Upper lobe of left lung (tissue), 6 donors: ENCODE data around the gene BMX. TPM values are rescaled to one million over a fixed set of nuclear protein-coding genes. Genes with fewer than 3 reads are reported as not detected.

ENCODE experiments used
- ATAC-seq, 2 donors: fragments of 200-7000 bp; cut with Tn5 transposase; one replicate each; pipeline ENCODE4 v1.9.1; 2022; ENCODE audit warnings: mild to moderate bottlenecking in 2 of 2, moderate library complexity in 2 of 2; ENCODE audit not compliant: low FRiP score in 2 of 2
- DNase-seq, 2 donors: peaks; one replicate each; pipeline ENCODE4 v3.0.0-alpha.2; 2019 to 2020
- H3K27ac ChIP-seq, 4 donors: fragments of 200-600 bp; sonication (generic); one replicate each; pipeline ENCODE4 v1.5.1; 2016 to 2019
- H3K27me3 ChIP-seq, 4 donors: fragments of 200-600 bp; sonication (generic); one replicate each; pipeline ENCODE4 v1.5.1; 2017 to 2019
- H3K36me3 ChIP-seq, 4 donors: fragments of 200-600 bp; sonication (generic); one replicate each; pipeline ENCODE4 v1.5.1; 2016 to 2019
- H3K4me1 ChIP-seq, 4 donors: fragments of 200-600 bp; sonication (generic); one replicate each; pipeline ENCODE4 v1.5.1; 2018 to 2019
- H3K4me3 ChIP-seq, 4 donors: fragments of 200-600 bp; sonication (generic); one replicate each; pipeline ENCODE4 v1.5.1; 2017 to 2019; ENCODE audit warnings: mild to moderate bottlenecking in 2 of 4, moderate library complexity in 1 of 4
- H3K9me3 ChIP-seq, 4 donors: fragments of 200-600 bp; sonication (generic); one replicate each; pipeline ENCODE4 v1.5.1; 2018 to 2019
- CTCF ChIP-seq, 6 experiments: fragments of 450-650 bp in 4 of 6; fragments of 200-600 bp in 2 of 6; sonication (generic) in 2 of 6; IDR thresholded peaks; one replicate each; pipeline ENCODE4 v1.5.1; 2016 to 2019; ENCODE audit warnings: antibody characterized with exemption in 6 of 6
- EP300 ChIP-seq, 4 donors: sonication (generic); formaldehyde crosslinking; IDR thresholded peaks; one replicate each; pipeline ENCODE4 v1.5.1; 2017; ENCODE audit warnings: antibody characterized with exemption in 4 of 4, control low read depth in 2 of 4
- POLR2A ChIP-seq, 4 donors: fragments of 450-650 bp; IDR thresholded peaks; one replicate each; pipeline ENCODE4 v1.5.1; 2016 to 2017; ENCODE audit warnings: antibody characterized with exemption in 4 of 4, mild to moderate bottlenecking in 2 of 4
- POLR2AphosphoS5 ChIP-seq, 2 donors: sonication (generic); formaldehyde crosslinking; IDR thresholded peaks; one replicate each; pipeline ENCODE4 v1.5.1; 2017; ENCODE audit warnings: antibody characterized with exemption in 2 of 2
- WGBS, 2 donors: methylation state at CpG; one replicate each; pipeline ENCODE4 v1.1.5; 2017 to 2018; 5-methylcytosine and 5-hydroxymethylcytosine counted together
- total RNA-seq, 6 donors: library from RNA; depleted of rRNA in 4 of 6; stranded (reverse); fragments of >200 nt in 4 of 6; gene quantifications; one replicate each; pipeline versions ENCODE4 v1.1.0 to v1.2.1, GENCODE V29; 2016 to 2021
- donor health status: DM: no; HTN: no; CAD: no; lungs with moderate emphysema.
- donor health status: DM: no; HTN: yes; CAD: no; lungs with severe emphysema.

The BMX gene
- total RNA-seq, 6 donors from 2014 or later = 1.3 to 4.2 (median 3.6) TPM; not detected in 2

- H3K27me3 ChIP-seq = no peaks in the 10 kb centered on the region
- H3K27ac ChIP-seq = no peak overlapping the region
- DNase-seq (no peak), ATAC-seq (no peak)
- 87 to 97% methylated on average over 5 of the region's 5 CpGs for WGBS, 2 donors
- H3K36me3 ChIP-seq = no peaks in the 10 kb centered on the region
- H3K9me3 ChIP-seq = no peaks in the 10 kb centered on the region
- no peak for TF ChIP-seq CTCF (IDR thresholded peaks at IDR 0.05)
- no peak for TF ChIP-seq POLR2AphosphoS5 (IDR thresholded peaks at IDR 0.05)
- TF ChIP-seq POLR2A (IDR thresholded peaks at IDR 0.05) = no peak
- TF ChIP-seq EP300 (IDR thresholded peaks at IDR 0.05) = no peak
- no peaks in the 10 kb centered on the region for H3K4me1 ChIP-seq
- no peak overlapping the region for H3K4me3 ChIP-seq
Measured at GRCh38 chrX:15507005-15507404, 6.4 kb downstream of the BMX start.

- Histone ChIP-seq H3K9me3 (no peaks in the 10 kb centered on the region), H3K36me3 (no peaks in the 10 kb centered on the region), H3K27me3 (no peaks in the 10 kb centered on the region), H3K4me1 (no peaks in the 10 kb centered on the region), H3K27ac (no peak overlapping the region), H3K4me3 (no peak overlapping the region)
- no peak for TF ChIP-seq EP300 (IDR thresholded peaks at IDR 0.05)
- TF ChIP-seq CTCF (IDR thresholded peaks at IDR 0.05) = no peak
- TF ChIP-seq POLR2A (IDR thresholded peaks at IDR 0.05) = no peak
- no peak for TF ChIP-seq POLR2AphosphoS5 (IDR thresholded peaks at IDR 0.05)
- DNase-seq (no peak), ATAC-seq (no peak)
Measured at GRCh38 chrX:15509845-15510244, 9.2 kb downstream of the BMX start.

GRCh38 chrX:15511563-15511962 lies 11.0 kb downstream of the BMX start:
- H3K36me3 ChIP-seq = no peaks in the 10 kb centered on the region
- TF ChIP-seq EP300 (IDR thresholded peaks at IDR 0.05) = no peak
- TF ChIP-seq POLR2A (IDR thresholded peaks at IDR 0.05) = no peak
- no peak for TF ChIP-seq CTCF (IDR thresholded peaks at IDR 0.05)
- no peak for TF ChIP-seq POLR2AphosphoS5 (IDR thresholded peaks at IDR 0.05)
- no peak overlapping the region for H3K4me3 ChIP-seq
- H3K4me1 ChIP-seq = no peaks in the 10 kb centered on the region
- H3K27ac ChIP-seq = no peak overlapping the region
- H3K27me3 ChIP-seq = no peaks in the 10 kb centered on the region
- no peaks in the 10 kb centered on the region for H3K9me3 ChIP-seq
- DNase-seq (no peak), ATAC-seq (no peak)
- WGBS, 2 donors = 22 to 48% methylated on average over 1 of the region's 1 CpG

GRCh38 chrX:15512401-15512965 lies 11.9 kb downstream of the BMX start:
- no peak for DNase-seq
- H3K27ac ChIP-seq = no peak overlapping the region
- WGBS, 2 donors = 63 to 86% methylated on average over 4 of the region's 4 CpGs
- H3K4me3 ChIP-seq = no peak overlapping the region
- no peaks in the 10 kb centered on the region for H3K27me3 ChIP-seq
- no peak for ATAC-seq
- TF ChIP-seq CTCF (IDR thresholded peaks at IDR 0.05) = no peak
- no peak for TF ChIP-seq POLR2A (IDR thresholded peaks at IDR 0.05)
- no peak for TF ChIP-seq EP300 (IDR thresholded peaks at IDR 0.05)
- no peak for TF ChIP-seq POLR2AphosphoS5 (IDR thresholded peaks at IDR 0.05)
- no peaks in the 10 kb centered on the region for H3K4me1 ChIP-seq
- no peaks in the 10 kb centered on the region for H3K9me3 ChIP-seq
- H3K36me3 ChIP-seq = no peaks in the 10 kb centered on the region

- H3K4me1 ChIP-seq = no peaks in the 10 kb centered on the region
- ATAC-seq = no peak
- H3K27me3 ChIP-seq = no peaks in the 10 kb centered on the region
- no peaks in the 10 kb centered on the region for H3K36me3 ChIP-seq
- H3K27ac ChIP-seq = no peak overlapping the region
- WGBS, 2 donors = 50 to 93% methylated on average over 1 of the region's 1 CpG
- no peaks in the 10 kb centered on the region for H3K9me3 ChIP-seq
- DNase-seq = no peak
- TF ChIP-seq POLR2AphosphoS5 (IDR thresholded peaks at IDR 0.05) (no peak), CTCF (IDR thresholded peaks at IDR 0.05) (no peak), EP300 (IDR thresholded peaks at IDR 0.05) (no peak), POLR2A (IDR thresholded peaks at IDR 0.05) (no peak)
- no peak overlapping the region for H3K4me3 ChIP-seq
Measured at GRCh38 chrX:15514279-15514678, 13.7 kb downstream of the BMX start.
